ENCODE results near the gene VAV1. TPM values are rescaled to one million over a fixed set of nuclear protein-coding genes. Genes with fewer than 3 reads are reported as not detected.
"Not testable (repeated sequence)": the region's sequence is repeated elsewhere in the genome, so short reads cannot be mapped to it uniquely, and the experiment has no call there.

The VAV1 gene
- polyA plus RNA-seq, 2 of the 4 experiments (the other 2 are of a cell fraction), result 5.6 to 7.5 TPM

GRCh38 chr19:6868351-6868750, 95.8 kb downstream of the VAV1 start:
- ChIA-PET POLR2A (no interaction called here), CTCF (interaction anchor here (0.6 to 10.6 kb wide), 4 partner anchors 131 to 360 kb away, joined by 3 to 127 read pairs (median 6); partner anchors contain the start of genes GPR108 and TRIP10)
- Histone ChIP-seq H3K4me2 (no peak overlapping the region), H3K9me3 (no peaks in the 10 kb centered on the region), H3K4me3 (no peak overlapping the region), H3K27ac (no peak overlapping the region), H3K4me1 (no peaks in the 10 kb centered on the region)
- ATAC-seq, result no peak
- 24% methylated on average over 4 of the region's 4 CpGs for WGBS (ENCODE audit: missing lambda C conversion rate)
- DNase-seq (ENCODE audit: low read depth in 1 of 2, low spot score in 1 of 2), result no peak
- TF ChIP-seq ZNF302 (CRISPR knock-in tag; IDR thresholded peaks at IDR 0.05) (no peak), HMGXB4 (CRISPR knock-in tag; IDR thresholded peaks at IDR 0.05; ENCODE audit: borderline replicate concordance) (no peak), USF2 (IDR thresholded peaks at IDR 0.05) (no peak), FOSB (CRISPR knock-in tag; IDR thresholded peaks at IDR 0.05) (no peak), HES2 (IDR thresholded peaks at IDR 0.05) (no peak), CEBPB (IDR thresholded peaks at IDR 0.05) (no peak), HOXB13 (CRISPR knock-in tag; IDR thresholded peaks at IDR 0.05; ENCODE audit: low read depth) (no peak), MAX (IDR thresholded peaks at IDR 0.05) (no peak), GATA3 (IDR thresholded peaks at IDR 0.05; ENCODE audit: borderline replicate concordance) (no peak), REST (IDR thresholded peaks at IDR 0.05) (no peak), BHLHE40 (IDR thresholded peaks at IDR 0.05; ENCODE audit: low read depth, low read length) (no peak)
- no peak for FAIRE-seq

- H3K27ac ChIP-seq; H3K4me2 ChIP-seq; H3K9me3 ChIP-seq; ATAC-seq; H3K4me3 ChIP-seq; POLR2A ChIA-PET; FAIRE-seq; H3K4me1 ChIP-seq; DNase-seq (ENCODE audit: low read depth in 1 of 2, low spot score in 1 of 2): not testable (repeated sequence)
- WGBS (ENCODE audit: missing lambda C conversion rate), result 86% methylated on average over 22 of the region's 22 CpGs
- CTCF ChIA-PET, result interaction anchor here (0.6 to 10.6 kb wide), 3 partner anchors 132 to 352 kb away, joined by 3 to 127 read pairs (median 7); partner anchors contain the start of genes GPR108 and TRIP10
Observed at GRCh38 chr19:6869151-6869882, 96.8 kb downstream of the VAV1 start.

GRCh38 chr19:6873708-6874431, 101.4 kb downstream of the VAV1 start:
- POLR2A ChIA-PET, result no interaction called here
- H3K4me2 ChIP-seq, result no peak overlapping the region
- TF ChIP-seq MAFK (IDR thresholded peaks at IDR 0.05; ENCODE audit: partially characterized antibody) (no peak), BCL3 (IDR thresholded peaks at IDR 0.05) (no peak), JUN (IDR thresholded peaks at IDR 0.05) (no peak), GATA3 (IDR thresholded peaks at IDR 0.05; ENCODE audit: borderline replicate concordance) (no peak), CBX8 (IDR thresholded peaks at IDR 0.05) (no peak)
- WGBS (ENCODE audit: missing lambda C conversion rate), result 44% methylated on average over 10 of the region's 10 CpGs
- no peak for DNase-seq (ENCODE audit: low read depth in 1 of 2, low spot score in 1 of 2)
- H3K4me3 ChIP-seq, result no peak overlapping the region
- CTCF ChIA-PET, result interaction anchor here (0.5 to 4.7 kb wide), 2 partner anchors 10 to 1009 kb away, joined by 3 to 17 read pairs; no protein-coding TSS in a partner anchor
- ATAC-seq, result no peak
- no peaks in the 10 kb centered on the region for H3K9me3 ChIP-seq
- no peak overlapping the region for H3K27ac ChIP-seq
- H3K4me1 ChIP-seq, result no peaks in the 10 kb centered on the region
- FAIRE-seq, result no peak

Data from A549 (cell line).